Lung (tissue), 12 donors: ENCODE results near the gene FOXJ3. TPM values are rescaled to one million over a fixed set of nuclear protein-coding genes. Genes with fewer than 3 reads are reported as not detected.
A peak's percentile ranks its signal among the peaks of the same experiment; 100 is the strongest.

Experiments
- ATAC-seq: fragments of 200-7000 bp; cut with Tn5 transposase; one replicate; pipeline ENCODE4 v1.9.1; 2020; ENCODE audit warnings: moderate number of reproducible peaks; ENCODE audit not compliant: insufficient read depth, low FRiP score
- DNase-seq, 3 donors: peaks; one replicate each; pipeline ENCODE4 v3.0.0-alpha.2; 2013 to 2017
- H3K27ac ChIP-seq, 2 donors: one replicate each; pipeline ENCODE4 v1.5.1; 2013; ENCODE audit warnings: mild to moderate bottlenecking in 2 of 2, moderate library complexity in 2 of 2, control low read depth in 1 of 2, inconsistent platforms in 1 of 2, low read depth in 1 of 2, low read length in 1 of 2
- H3K27me3 ChIP-seq, 3 donors: one replicate each; pipeline ENCODE4 v1.5.1; 2013; ENCODE audit warnings: low read length in 2 of 3; ENCODE audit not compliant: control insufficient read depth in 3 of 3, insufficient read depth in 3 of 3
- H3K36me3 ChIP-seq, 4 donors: one replicate each; pipeline ENCODE4 v1.5.1; 2013; ENCODE audit warnings: low read length in 4 of 4, mild to moderate bottlenecking in 1 of 4, moderate library complexity in 1 of 4; ENCODE audit not compliant: control insufficient read depth in 4 of 4, insufficient read depth in 4 of 4
- H3K4me1 ChIP-seq, 5 donors: one replicate each; pipeline ENCODE4 v1.5.1; 2013; ENCODE audit warnings: low read length in 5 of 5, mild to moderate bottlenecking in 2 of 5, moderate library complexity in 1 of 5; ENCODE audit not compliant: control insufficient read depth in 5 of 5, insufficient read depth in 5 of 5
- H3K4me3 ChIP-seq: one replicate; pipeline ENCODE4 v1.5.1; 2013; ENCODE audit warnings: mild to moderate bottlenecking, control low read depth, moderate library complexity
- H3K9ac ChIP-seq, 2 donors: one replicate each; pipeline ENCODE4 v1.5.1; 2013; ENCODE audit warnings: low read length in 2 of 2, control low read depth in 1 of 2; ENCODE audit not compliant: insufficient read depth in 1 of 2
- H3K9me3 ChIP-seq, 4 donors: one replicate each; pipeline ENCODE4 v1.5.1; 2013; ENCODE audit warnings: low read length in 3 of 4, mild to moderate bottlenecking in 1 of 4, moderate library complexity in 1 of 4; ENCODE audit not compliant: control insufficient read depth in 4 of 4, insufficient read depth in 3 of 4
- CTCF ChIP-seq: IDR thresholded peaks from 2 replicates; pipeline ENCODE4 v1.5.1; 2012; ENCODE audit warnings: mild to moderate bottlenecking; ENCODE audit errors: control extremely low read depth, extremely low read depth
- WGBS, 2 donors: extraction: QIAGEN DNeasy Blood & Tissue Kit; methylation state at CpG; one replicate each; pipeline ENCODE4 v1.1.7; 2013; 5-methylcytosine and 5-hydroxymethylcytosine counted together
- polyA plus RNA-seq, 2 donors: library from polyadenylated mRNA; stranded (reverse); fragments of 200-250 nt; gene quantifications; one replicate each; pipeline ENCODE4 v1.2.1, GENCODE V29; 2013
- total RNA-seq, 2 donors: library from RNA; depleted of rRNA in 1 of 2; stranded (reverse); fragments of >200 nt in 1 of 2; gene quantifications; one replicate each; pipeline ENCODE4 v1.2.1, GENCODE V29; 2014 to 2021
- donor health status: control.
- donor health status: control.
- donor health status: Bipolar disorder and iron deficiency.
- donor health status: healthy.
- donor health status: DM: yes; HTN: yes; CAD: no.

Gene FOXJ3
- total and polyA plus RNA-seq, 4 donors, result 11.9 to 106 (median 26.6) TPM

GRCh38 chr1:42171679-42172266 is 163.3 kb downstream of the FOXJ3 start:
- Histone ChIP-seq H3K27me3 (no peaks in the 10 kb centered on the region), H3K9ac (no peak overlapping the region), H3K9me3 (no peaks in the 10 kb centered on the region), H3K27ac (peak overlapping the region; percentile 75 to 79), H3K36me3 (no peaks in the 10 kb centered on the region), H3K4me3 (no peak overlapping the region), H3K4me1 (peaks cover 0 to 62% (median 28%) of the 10 kb centered on the region in 5 donors)
- DNase-seq (no peak), ATAC-seq (no peak)
- 73 to 85% methylated on average over 6 of the region's 6 CpGs for WGBS, 2 donors
- no peak for TF ChIP-seq CTCF

- H3K4me3 ChIP-seq, result no peak overlapping the region
- peak overlapping the region in 1 of 2 donors; percentile 7 for H3K27ac ChIP-seq
- ATAC-seq (peak; percentile 41), DNase-seq (peak; percentile 75 to 77 (median 76))
- H3K9ac ChIP-seq, result no peak overlapping the region
- H3K27me3 ChIP-seq, result no peaks in the 10 kb centered on the region
- no peaks in the 10 kb centered on the region for H3K36me3 ChIP-seq
- peaks cover 0 to 58% (median 33%) of the 10 kb centered on the region in 5 donors for H3K4me1 ChIP-seq
- TF ChIP-seq CTCF, result no peak
- no peaks in the 10 kb centered on the region for H3K9me3 ChIP-seq
- WGBS, 2 donors, result 64 to 78% methylated on average over 17 of the region's 17 CpGs
These were observed 164.0 kb downstream of the FOXJ3 start for GRCh38 chr1:42170779-42171621.

GRCh38 chr1:42168763-42169162 is 166.3 kb downstream of the FOXJ3 start:
- 86 to 93% methylated on average over 3 of the region's 3 CpGs for WGBS, 2 donors
- DNase-seq (no peak), ATAC-seq (no peak)
- no peak overlapping the region for H3K27ac ChIP-seq
- no peaks in the 10 kb centered on the region for H3K27me3 ChIP-seq
- no peaks in the 10 kb centered on the region for H3K9me3 ChIP-seq
- H3K9ac ChIP-seq, result no peak overlapping the region
- H3K4me3 ChIP-seq, result no peak overlapping the region
- peaks cover 0 to 42% (median 25%) of the 10 kb centered on the region in 5 donors for H3K4me1 ChIP-seq
- H3K36me3 ChIP-seq, result no peaks in the 10 kb centered on the region
- TF ChIP-seq CTCF, result no peak
